T-helper 2 cell treated with Interferon-gamma antibody and Interleukin-4, amounts not matched to agents 5 μg/mL and 100 μg/mL, for 36 hours (primary cell): Measurements from ENCODE around the gene UGT1A5.
"Not testable (repeated sequence)": the region's sequence is repeated elsewhere in the genome, so short reads cannot be mapped to it uniquely, and the experiment has no call there.

Experiments used
- DNase-seq: peaks from one replicate; pipeline ENCODE4 v3.0.0; 2021; ENCODE audit warnings: low spot score
- H3K27ac Mint-ChIP-seq: one replicate; pipeline ENCODE4 v1.8.0; 2021; ENCODE audit warnings: mild to moderate bottlenecking, mixed read lengths
- H3K27me3 Mint-ChIP-seq: one replicate; pipeline ENCODE4 v1.8.0; 2021; ENCODE audit warnings: low read depth, mixed read lengths
- H3K36me3 Mint-ChIP-seq: one replicate; pipeline ENCODE4 v1.8.0; 2021; ENCODE audit warnings: low read depth, mixed read lengths
- H3K4me1 Mint-ChIP-seq: one replicate; pipeline ENCODE4 v1.8.0; 2021; ENCODE audit warnings: low read depth, mixed read lengths
- H3K4me3 Mint-ChIP-seq: one replicate; pipeline ENCODE4 v1.8.0; 2022; ENCODE audit warnings: mild to moderate bottlenecking, moderate library complexity, mixed read lengths
- H3K9me3 Mint-ChIP-seq: one replicate; pipeline ENCODE4 v1.8.0; 2021; ENCODE audit warnings: mixed read lengths

UGT1A5 gene

GRCh38 chr2:233746475-233747282, 34.0 kb downstream of the UGT1A5 start:
- no peak overlapping the region for H3K4me3 Mint-ChIP-seq
- DNase-seq: no peak
- H3K36me3 Mint-ChIP-seq: no peaks in the 10 kb centered on the region
- H3K27me3 Mint-ChIP-seq: no peaks in the 10 kb centered on the region
- H3K27ac Mint-ChIP-seq: no peak overlapping the region
- no peaks in the 10 kb centered on the region for H3K4me1 Mint-ChIP-seq
- peaks cover 16% of the 10 kb centered on the region for H3K9me3 Mint-ChIP-seq

- Mint-ChIP-seq H3K36me3 (no peaks in the 10 kb centered on the region), H3K4me3 (no peak overlapping the region), H3K9me3 (peaks cover 17% of the 10 kb centered on the region), H3K27ac (no peak overlapping the region), H3K4me1 (no peaks in the 10 kb centered on the region), H3K27me3 (no peaks in the 10 kb centered on the region)
- DNase-seq: no peak
Observed at GRCh38 chr2:233747283-233747544, 34.5 kb downstream of the UGT1A5 start.

GRCh38 chr2:233750689-233751088, 38.0 kb downstream of the UGT1A5 start:
- H3K36me3 Mint-ChIP-seq, H3K27ac Mint-ChIP-seq, H3K27me3 Mint-ChIP-seq, H3K4me1 Mint-ChIP-seq, H3K4me3 Mint-ChIP-seq, DNase-seq: not testable (repeated sequence)
- H3K9me3 Mint-ChIP-seq: peaks cover 17% of the 10 kb centered on the region

GRCh38 chr2:233751212-233752009, 38.7 kb downstream of the UGT1A5 start:
- H3K27ac Mint-ChIP-seq, DNase-seq, H3K36me3 Mint-ChIP-seq, H3K4me3 Mint-ChIP-seq, H3K4me1 Mint-ChIP-seq, H3K27me3 Mint-ChIP-seq: not testable (repeated sequence)
- peaks cover 17% of the 10 kb centered on the region for H3K9me3 Mint-ChIP-seq

DNA sequence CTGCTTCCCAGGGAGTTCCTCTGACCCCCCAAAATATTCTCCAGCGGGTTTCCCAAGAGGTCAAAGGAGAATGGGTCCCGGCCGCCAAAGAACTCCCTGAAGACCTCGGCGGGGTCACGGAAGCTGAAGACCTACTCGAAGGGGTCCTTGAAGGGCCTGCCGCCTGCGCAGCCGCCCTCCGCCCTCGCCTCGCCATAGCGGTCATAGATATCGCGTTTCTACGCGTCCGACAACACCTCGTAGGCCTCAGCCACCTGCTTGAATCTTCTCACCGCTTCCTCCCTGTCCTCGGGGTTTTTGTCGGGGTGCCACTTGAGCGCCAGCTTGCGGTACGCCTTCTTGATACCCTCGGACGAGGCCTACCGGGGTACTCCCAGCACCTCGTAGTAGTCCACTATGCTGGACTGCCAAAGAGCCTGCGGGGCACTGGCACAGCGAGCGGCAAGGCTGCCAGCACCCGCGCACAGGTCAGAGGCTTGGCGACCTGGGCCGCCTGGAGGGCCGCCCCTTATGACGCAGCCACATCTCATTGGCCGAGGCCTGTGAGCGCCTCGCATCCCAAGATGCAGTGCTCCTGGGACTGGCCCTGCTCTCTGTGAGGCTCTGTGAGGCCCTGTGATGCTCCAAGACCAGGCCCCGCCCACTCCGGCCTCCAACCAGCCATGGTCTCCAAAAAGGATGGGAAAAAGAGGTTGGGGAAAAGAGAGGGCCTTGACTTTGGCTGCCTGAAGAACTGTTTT, 42.3 kb downstream of the UGT1A5 start:
- no peak for DNase-seq
- Mint-ChIP-seq H3K27me3 (no peaks in the 10 kb centered on the region), H3K4me3 (no peak overlapping the region), H3K36me3 (no peaks in the 10 kb centered on the region), H3K9me3 (peaks cover 11% of the 10 kb centered on the region), H3K4me1 (no peaks in the 10 kb centered on the region), H3K27ac (no peak overlapping the region)

DNA sequence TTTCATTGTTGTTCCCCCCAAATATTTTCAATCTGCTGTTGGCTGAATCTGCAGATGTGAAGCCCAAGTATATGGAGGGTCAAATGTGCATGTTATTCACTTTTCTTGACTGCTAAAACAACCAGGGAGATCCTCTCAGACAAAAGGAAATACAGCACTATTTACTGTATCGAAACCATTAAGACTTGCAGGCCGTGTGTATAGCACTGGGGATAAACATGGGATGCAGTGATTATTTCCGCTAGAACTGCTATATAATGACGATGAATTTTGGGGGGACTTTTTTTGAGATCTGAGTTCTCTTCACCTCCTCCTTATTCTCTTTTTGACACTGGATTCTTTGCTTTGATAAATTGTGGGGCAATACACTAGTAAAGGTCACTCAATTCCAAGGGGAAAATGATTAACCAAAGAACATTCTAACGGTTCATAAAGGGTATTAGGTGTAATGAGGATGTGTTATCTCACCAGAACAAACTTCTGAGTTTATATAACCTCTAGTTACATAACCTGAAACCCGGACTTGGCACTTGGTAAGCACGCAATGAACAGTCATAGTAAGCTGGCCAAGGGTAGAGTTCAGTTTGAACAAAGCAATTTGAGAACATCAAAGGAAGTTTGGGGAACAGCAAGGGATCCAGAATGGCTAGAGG, 43.8 kb downstream of the UGT1A5 start:
- no peak overlapping the region for H3K4me3 Mint-ChIP-seq
- no peaks in the 10 kb centered on the region for H3K36me3 Mint-ChIP-seq
- peaks cover 2% of the 10 kb centered on the region for H3K9me3 Mint-ChIP-seq
- no peaks in the 10 kb centered on the region for H3K27me3 Mint-ChIP-seq
- DNase-seq: no peak
- no peaks in the 10 kb centered on the region for H3K4me1 Mint-ChIP-seq
- no peak overlapping the region for H3K27ac Mint-ChIP-seq

DNA sequence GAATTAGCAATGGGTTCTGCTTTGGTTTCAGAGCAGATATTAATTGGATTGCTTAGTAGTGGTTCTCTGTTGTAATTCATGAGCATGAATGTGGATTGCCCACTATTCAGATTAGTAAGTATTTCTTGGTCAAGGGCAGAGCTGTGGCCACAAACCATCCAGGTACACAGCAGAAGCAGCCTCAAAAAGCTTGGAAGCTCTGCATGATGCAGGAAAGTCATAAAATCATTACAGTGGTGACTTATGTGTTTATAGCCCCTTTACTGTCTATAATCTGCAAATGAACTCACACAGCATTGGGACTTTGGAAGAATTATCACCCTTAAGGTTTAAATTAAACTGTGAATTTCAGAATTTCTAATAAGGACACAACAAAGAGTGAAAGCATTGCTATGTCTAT, 45.4 kb downstream of the UGT1A5 start:
- H3K4me1 Mint-ChIP-seq: no peaks in the 10 kb centered on the region
- no peak overlapping the region for H3K27ac Mint-ChIP-seq
- no peak for DNase-seq
- peaks cover 2% of the 10 kb centered on the region for H3K27me3 Mint-ChIP-seq
- no peak overlapping the region for H3K4me3 Mint-ChIP-seq
- no peaks in the 10 kb centered on the region for H3K9me3 Mint-ChIP-seq
- no peaks in the 10 kb centered on the region for H3K36me3 Mint-ChIP-seq

DNA sequence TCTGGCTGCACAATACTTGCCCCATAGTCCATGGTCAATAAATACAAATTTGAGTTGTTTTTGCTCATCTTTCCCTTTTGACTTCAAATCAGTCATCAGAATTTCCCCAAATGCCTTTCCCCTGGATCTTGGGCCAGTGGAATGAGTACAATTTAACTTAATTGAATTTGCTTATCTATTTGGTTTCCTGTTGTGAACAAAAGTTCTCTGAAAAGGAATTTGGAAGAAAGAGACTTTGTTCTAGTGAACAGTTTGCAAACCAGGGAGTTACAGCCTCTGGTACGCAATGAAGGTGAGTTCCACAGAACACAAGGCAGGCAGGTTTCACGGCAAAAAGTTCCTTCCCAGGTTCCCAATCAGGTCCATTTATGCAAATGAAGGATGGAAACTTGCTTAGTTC, 46.1 kb downstream of the UGT1A5 start:
- peaks cover 9% of the 10 kb centered on the region for H3K27me3 Mint-ChIP-seq
- no peaks in the 10 kb centered on the region for H3K9me3 Mint-ChIP-seq
- DNase-seq: no peak
- no peak overlapping the region for H3K4me3 Mint-ChIP-seq
- no peaks in the 10 kb centered on the region for H3K4me1 Mint-ChIP-seq
- no peak overlapping the region for H3K27ac Mint-ChIP-seq
- no peaks in the 10 kb centered on the region for H3K36me3 Mint-ChIP-seq

GRCh38 chr2:233760043-233760442, 47.3 kb downstream of the UGT1A5 start, which contains the start of gene UGT1A1:
UGT1A1 (plus strand) TSS chr2:233760270; CDS start chr2:233760288, 18 bp downstream.
- no peak within 1 kb of the TSS for H3K4me3 Mint-ChIP-seq
- no peak within 1 kb of the TSS for H3K27ac Mint-ChIP-seq
- no peaks in the 10 kb centered on the region for H3K36me3 Mint-ChIP-seq
- DNase-seq: no peak
- peaks cover 11% of the 10 kb centered on the region for H3K27me3 Mint-ChIP-seq
- H3K9me3 Mint-ChIP-seq: no peaks in the 10 kb centered on the region
- H3K4me1 Mint-ChIP-seq: no peaks in the 10 kb centered on the region

DNA sequence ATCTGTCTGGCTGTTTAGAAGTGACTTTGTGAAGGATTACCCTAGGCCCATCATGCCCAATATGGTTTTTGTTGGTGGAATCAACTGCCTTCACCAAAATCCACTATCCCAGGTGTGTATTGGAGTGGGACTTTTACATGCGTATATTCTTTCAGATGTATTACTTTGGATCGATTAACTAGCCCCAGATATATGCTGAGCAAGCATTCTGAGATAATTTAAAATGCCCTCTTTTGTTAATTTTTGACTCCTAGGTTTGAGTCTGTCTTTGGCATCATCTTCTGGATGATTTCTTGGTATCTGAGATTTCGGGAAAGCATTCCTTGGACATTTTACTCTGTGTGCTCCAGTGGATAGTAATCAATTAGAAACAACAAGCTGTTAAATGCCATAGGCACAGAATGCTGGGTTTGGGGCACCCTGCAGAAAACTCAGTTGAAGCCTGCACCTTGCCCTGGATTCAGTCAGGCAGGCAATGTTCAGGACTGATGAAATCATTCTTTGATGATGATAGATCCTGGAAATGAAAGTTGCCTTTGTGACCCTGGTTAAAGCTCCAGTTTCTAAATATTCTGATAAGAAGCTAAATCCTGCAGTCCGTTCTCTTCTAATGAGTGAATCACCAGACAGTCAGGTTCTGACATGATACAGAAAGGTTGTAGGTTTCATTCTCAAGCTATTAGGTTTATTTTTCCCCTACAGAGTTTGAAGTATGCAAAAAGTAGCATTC, 48.5 kb downstream of the UGT1A5 start:
- Mint-ChIP-seq H3K9me3 (no peaks in the 10 kb centered on the region), H3K27me3 (peaks cover 11% of the 10 kb centered on the region), H3K4me1 (no peaks in the 10 kb centered on the region), H3K27ac (no peak overlapping the region), H3K36me3 (no peaks in the 10 kb centered on the region), H3K4me3 (no peak overlapping the region)
- no peak for DNase-seq

DNA sequence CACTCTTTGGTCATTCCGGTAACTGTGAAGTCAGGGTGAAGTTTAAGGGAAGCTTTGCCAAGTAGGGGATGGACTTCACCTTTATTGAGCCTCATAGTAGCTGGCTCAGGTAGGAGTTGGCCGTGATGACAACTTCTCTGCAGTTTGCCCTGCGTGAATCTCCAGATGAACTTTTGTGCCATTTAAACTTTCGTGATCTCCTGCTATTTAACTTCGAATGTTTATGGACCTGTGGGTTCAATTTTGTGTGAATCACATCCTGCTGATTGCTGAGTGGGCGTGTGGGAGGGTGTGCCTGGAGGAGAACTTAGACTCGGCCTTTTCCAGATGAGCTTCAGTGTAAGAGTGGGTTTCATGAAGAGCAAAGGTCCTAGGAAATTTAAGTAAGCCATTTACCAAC, 51.6 kb downstream of the UGT1A5 start:
- no peak overlapping the region for H3K27ac Mint-ChIP-seq
- DNase-seq: no peak
- H3K4me1 Mint-ChIP-seq: no peaks in the 10 kb centered on the region
- no peak overlapping the region for H3K4me3 Mint-ChIP-seq
- H3K27me3 Mint-ChIP-seq: peaks cover 13% of the 10 kb centered on the region
- no peaks in the 10 kb centered on the region for H3K36me3 Mint-ChIP-seq
- no peaks in the 10 kb centered on the region for H3K9me3 Mint-ChIP-seq

DNA sequence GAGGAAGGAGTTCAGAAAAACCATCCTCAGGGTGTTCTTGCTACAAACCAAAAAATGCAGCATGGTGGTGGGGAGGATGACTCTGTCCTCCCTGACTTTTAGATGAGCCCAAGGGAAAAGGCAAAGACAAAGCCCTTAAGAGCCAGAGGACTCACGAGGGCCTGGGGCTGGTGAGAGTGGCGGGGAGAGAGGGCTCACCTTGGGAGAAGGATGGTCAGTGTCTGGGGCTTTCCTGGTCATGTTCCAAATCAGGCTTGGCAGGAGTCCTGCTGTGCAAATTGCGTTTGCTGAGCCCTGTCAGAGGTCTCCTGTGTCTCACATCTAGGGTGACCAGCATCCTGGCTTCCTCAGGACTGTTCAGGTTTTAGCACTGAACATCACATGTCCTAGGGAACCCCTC, 52.1 kb downstream of the UGT1A5 start:
- H3K4me1 Mint-ChIP-seq: no peaks in the 10 kb centered on the region
- no peak for DNase-seq
- no peak overlapping the region for H3K4me3 Mint-ChIP-seq
- no peaks in the 10 kb centered on the region for H3K36me3 Mint-ChIP-seq
- H3K27ac Mint-ChIP-seq: no peak overlapping the region
- H3K9me3 Mint-ChIP-seq: no peaks in the 10 kb centered on the region
- H3K27me3 Mint-ChIP-seq: peaks cover 13% of the 10 kb centered on the region

DNA sequence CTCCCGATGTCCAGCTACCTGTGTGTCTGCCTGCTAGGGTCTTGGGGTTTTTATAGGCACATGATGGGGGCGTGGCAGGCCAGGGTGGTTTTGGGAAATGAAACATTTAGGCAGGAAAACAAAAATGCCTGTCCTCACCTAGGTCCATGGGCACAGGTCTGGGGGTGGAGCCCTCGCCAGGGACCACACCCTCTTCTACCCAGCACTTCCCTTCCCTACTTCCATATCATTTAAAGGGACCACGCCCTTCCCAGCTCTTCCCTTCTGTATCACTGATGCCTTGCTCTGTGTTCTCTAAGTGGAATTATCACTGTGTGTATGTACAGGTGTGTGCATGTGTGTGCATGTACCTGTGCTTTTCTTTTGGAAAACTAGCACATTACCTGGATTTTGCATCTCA, 53.7 kb downstream of the UGT1A5 start:
- Mint-ChIP-seq H3K9me3 (no peaks in the 10 kb centered on the region), H3K36me3 (no peaks in the 10 kb centered on the region), H3K27me3 (peaks cover 13% of the 10 kb centered on the region), H3K27ac (no peak overlapping the region), H3K4me1 (no peaks in the 10 kb centered on the region), H3K4me3 (no peak overlapping the region)
- DNase-seq: no peak
